Astrocyte of the spinal cord (primary cell): ENCODE measurements around the gene MEIS2.

Source experiments
- DNase-seq: peaks from one replicate; pipeline ENCODE4 v3.0.0; 2011; ENCODE audit warnings: low read depth, low spot score
- H3K4me3 ChIP-seq: 2 replicates; pipeline ENCODE4 v1.5.1; 2011; ENCODE audit warnings: low read depth, mild to moderate bottlenecking, low read length, moderate library complexity
- in situ Hi-C: cut with HindIII; loops from 2 replicates; pipeline ENCODE4 v1.10.0; 2017; ENCODE audit warnings: low sequenced_read_pairs
- TF ChIP-seq, protein P1 (sequence below): IDR thresholded peaks from 2 replicates; pipeline ENCODE4 v1.5.1; 2012; ENCODE audit warnings: low read depth, mild to moderate bottlenecking, low read length, inconsistent platforms

Gene MEIS2

GRCh38 chr15:36850864-36851263, 249.5 kb downstream of the MEIS2 start:
- in situ Hi-C loops, result no loop called here
- H3K4me3 ChIP-seq, result no peak overlapping the region
- TF ChIP-seq, protein P1, sequence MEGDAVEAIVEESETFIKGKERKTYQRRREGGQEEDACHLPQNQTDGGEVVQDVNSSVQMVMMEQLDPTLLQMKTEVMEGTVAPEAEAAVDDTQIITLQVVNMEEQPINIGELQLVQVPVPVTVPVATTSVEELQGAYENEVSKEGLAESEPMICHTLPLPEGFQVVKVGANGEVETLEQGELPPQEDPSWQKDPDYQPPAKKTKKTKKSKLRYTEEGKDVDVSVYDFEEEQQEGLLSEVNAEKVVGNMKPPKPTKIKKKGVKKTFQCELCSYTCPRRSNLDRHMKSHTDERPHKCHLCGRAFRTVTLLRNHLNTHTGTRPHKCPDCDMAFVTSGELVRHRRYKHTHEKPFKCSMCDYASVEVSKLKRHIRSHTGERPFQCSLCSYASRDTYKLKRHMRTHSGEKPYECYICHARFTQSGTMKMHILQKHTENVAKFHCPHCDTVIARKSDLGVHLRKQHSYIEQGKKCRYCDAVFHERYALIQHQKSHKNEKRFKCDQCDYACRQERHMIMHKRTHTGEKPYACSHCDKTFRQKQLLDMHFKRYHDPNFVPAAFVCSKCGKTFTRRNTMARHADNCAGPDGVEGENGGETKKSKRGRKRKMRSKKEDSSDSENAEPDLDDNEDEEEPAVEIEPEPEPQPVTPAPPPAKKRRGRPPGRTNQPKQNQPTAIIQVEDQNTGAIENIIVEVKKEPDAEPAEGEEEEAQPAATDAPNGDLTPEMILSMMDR, result no peak
- no peak for DNase-seq

- in situ Hi-C loops, result no loop called here
- DNase-seq, result no peak
- H3K4me3 ChIP-seq, result no peak overlapping the region
- TF ChIP-seq, protein P1, result no peak
These were observed 255.1 kb downstream of the MEIS2 start for GRCh38 chr15:36845270-36845669.

DNA sequence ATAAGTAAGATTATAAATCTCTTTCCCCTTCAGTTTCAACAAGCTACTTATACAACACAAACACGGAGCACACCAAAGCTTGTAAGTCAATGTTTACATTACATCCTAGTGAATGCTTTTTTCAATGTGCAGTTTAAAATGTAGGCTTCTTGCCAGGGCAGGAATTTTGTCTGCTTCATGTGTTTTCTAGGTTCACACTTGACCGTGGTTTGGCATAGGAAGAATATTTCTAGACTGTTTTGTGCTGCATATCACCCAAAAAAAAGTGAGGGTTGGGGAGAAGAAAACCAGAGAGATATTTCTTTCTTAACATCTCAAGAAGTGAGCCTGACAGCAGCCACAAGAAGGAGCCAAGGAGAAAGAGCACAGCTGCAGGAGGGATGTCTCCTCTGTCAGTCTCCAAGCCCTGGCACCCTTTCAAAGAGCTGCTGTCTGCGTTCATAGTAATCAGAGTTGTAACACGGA, 255.8 kb downstream of the MEIS2 start:
- in situ Hi-C loops, result no loop called here
- peak; percentile 49 for DNase-seq
- TF ChIP-seq, protein P1, result peak; percentile 9
- no peak overlapping the region for H3K4me3 ChIP-seq

DNA sequence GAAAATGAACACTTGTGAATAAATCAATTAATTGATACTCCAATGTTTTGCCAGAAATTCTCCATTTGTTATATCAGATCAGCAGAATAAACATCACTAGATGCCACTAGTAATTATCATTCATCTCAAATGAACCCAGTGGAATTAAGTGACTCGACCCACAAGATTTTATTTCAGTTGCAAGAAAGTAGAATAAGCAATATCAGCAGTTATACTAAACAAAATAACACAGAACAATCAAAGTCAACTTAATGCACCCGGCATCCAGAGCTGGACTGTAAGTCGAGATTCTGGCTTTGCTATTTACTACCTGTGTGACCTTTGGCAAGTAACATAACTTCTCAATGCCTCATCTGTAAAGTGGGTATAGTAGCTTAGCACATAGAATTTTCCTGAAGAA, 256.5 kb downstream of the MEIS2 start:
- TF ChIP-seq, protein P1, result no peak
- in situ Hi-C loops, result no loop called here
- no peak overlapping the region for H3K4me3 ChIP-seq
- no peak for DNase-seq

DNA sequence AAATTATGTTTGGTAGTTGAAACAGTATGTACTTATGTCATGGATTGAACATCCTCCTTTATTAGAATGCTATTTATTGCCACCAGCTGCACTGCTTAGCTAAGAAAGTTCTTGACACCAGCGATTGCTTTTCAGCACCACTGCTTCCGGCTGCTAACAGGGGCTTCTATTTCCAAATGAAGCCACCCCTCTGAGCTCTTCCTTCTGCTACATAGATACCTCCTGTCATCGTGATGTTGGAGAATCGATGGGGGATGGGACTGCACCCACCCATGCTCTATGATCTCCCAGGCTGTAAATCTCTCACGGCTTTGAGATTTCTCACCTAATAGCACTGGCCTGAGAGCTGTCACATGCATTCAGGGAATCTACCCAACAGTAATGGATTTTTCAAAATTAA, 259.2 kb downstream of the MEIS2 start:
- in situ Hi-C loops, result no loop called here
- TF ChIP-seq, protein P1, result no peak

More for the DNA sequence above, 259.2 kb downstream of the MEIS2 start:
- no peak for DNase-seq
- no peak overlapping the region for H3K4me3 ChIP-seq
